SK-MEL-5 (cell line): Measurements from ENCODE around the gene SYNM. TPM values are rescaled to one million over a fixed set of nuclear protein-coding genes. Genes with fewer than 3 reads are reported as not detected.

Experiments
- DNase-seq: peaks from one replicate; pipeline ENCODE4 v3.0.0-alpha.2; 2016; ENCODE audit warnings: low read depth, low spot score
- in situ Hi-C: cut with HindIII; loops from 2 replicates; pipeline ENCODE4 v1.10.0; 2016; ENCODE audit warnings: low sequenced_read_pairs, high pct_unique_total_duplicates, low pct_unique_long_range_greater_than_20kb
- total RNA-seq: library from RNA; depleted of rRNA; stranded (reverse); fragments of >200 nt; shearing (Covaris generic); gene quantifications from 2 replicates; pipeline ENCODE4 v1.2.3, GENCODE V29; 2014

SYNM gene
- total RNA-seq, 1 experiment from 2014 or later: 20.3 TPM

GRCh38 chr15:99076555-99077308, 28.1 kb upstream of the SYNM start:
- in situ Hi-C loops: no loop called here
- peak; percentile 89 for DNase-seq

- DNase-seq: no peak
- in situ Hi-C loops: no loop called here
Observed at GRCh38 chr15:99082798-99083197, 22.1 kb upstream of the SYNM start.

- in situ Hi-C loops: no loop called here
- no peak for DNase-seq
Observed at GRCh38 chr15:99084965-99085364, 19.9 kb upstream of the SYNM start.

- DNase-seq: no peak
- in situ Hi-C loops: no loop called here
Observed at GRCh38 chr15:99085413-99086326, 19.2 kb upstream of the SYNM start.

GRCh38 chr15:99086327-99086667, 18.6 kb upstream of the SYNM start:
- DNase-seq: no peak
- in situ Hi-C loops: no loop called here

- in situ Hi-C loops: no loop called here
- DNase-seq: no peak
Observed at GRCh38 chr15:99087405-99087943, 17.4 kb upstream of the SYNM start.

- in situ Hi-C loops: no loop called here
- no peak for DNase-seq
Observed at GRCh38 chr15:99090011-99090699, 14.7 kb upstream of the SYNM start.

GRCh38 chr15:99090938-99091337, 13.9 kb upstream of the SYNM start:
- in situ Hi-C loops: no loop called here
- no peak for DNase-seq

- DNase-seq: no peak
- in situ Hi-C loops: no loop called here
Observed at GRCh38 chr15:99092554-99093172, 12.2 kb upstream of the SYNM start.

GRCh38 chr15:99095626-99096025, 9.3 kb upstream of the SYNM start:
- in situ Hi-C loops: no loop called here
- DNase-seq: no peak

GRCh38 chr15:99096173-99096893, 8.5 kb upstream of the SYNM start:
- in situ Hi-C loops: no loop called here
- DNase-seq: no peak

- no peak for DNase-seq
- in situ Hi-C loops: no loop called here
Observed at GRCh38 chr15:99096894-99097426, 7.9 kb upstream of the SYNM start.

GRCh38 chr15:99097441-99098410, 7.2 kb upstream of the SYNM start:
- in situ Hi-C loops: no loop called here
- no peak for DNase-seq

GRCh38 chr15:99098426-99098825, 6.5 kb upstream of the SYNM start:
- no peak for DNase-seq
- in situ Hi-C loops: no loop called here

GRCh38 chr15:99098991-99099390, 5.9 kb upstream of the SYNM start:
- in situ Hi-C loops: no loop called here
- DNase-seq: no peak

GRCh38 chr15:99099661-99100060, 5.2 kb upstream of the SYNM start:
- in situ Hi-C loops: loop anchor here (10.0 kb wide), 1 partner anchor 105 kb away; no protein-coding TSS in a partner anchor

More at GRCh38 chr15:99099661-99100060, 5.2 kb upstream of the SYNM start:
- DNase-seq: no peak
